GM20000 (cell line): ENCODE results near the gene CHD6.

Experiments used
- DNase-seq: peaks from one replicate; pipeline ENCODE4 v3.0.0; 2012; ENCODE audit warnings: low spot score
- TF ChIP-seq, protein P1 (sequence below): IDR thresholded peaks from 2 replicates; pipeline ENCODE4 v1.5.1; 2012; ENCODE audit warnings: mild to moderate bottlenecking, control low read depth; ENCODE audit errors: extremely low read depth, missing control alignments

The CHD6 gene

DNA sequence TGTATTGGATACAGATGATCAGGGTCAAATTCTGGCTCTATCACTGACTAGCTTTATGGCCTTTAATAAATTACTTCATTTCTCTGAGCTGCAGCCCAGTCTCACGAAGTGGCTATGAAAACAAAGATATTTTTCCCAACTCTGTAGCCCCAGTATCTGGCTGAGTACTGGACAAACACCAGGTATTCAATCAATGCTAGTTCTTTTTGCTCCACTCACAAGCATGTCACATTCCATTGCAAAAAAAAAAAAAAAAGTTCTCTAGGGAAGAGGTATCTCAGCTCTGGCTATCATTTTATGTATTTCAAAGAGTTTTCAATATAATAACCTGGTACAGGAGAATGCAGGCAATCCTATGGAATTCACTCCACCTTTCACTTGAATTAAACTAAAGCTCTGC, 3.1 kb downstream of the CHD6 start:
- no peak for DNase-seq
- TF ChIP-seq, protein P1, sequence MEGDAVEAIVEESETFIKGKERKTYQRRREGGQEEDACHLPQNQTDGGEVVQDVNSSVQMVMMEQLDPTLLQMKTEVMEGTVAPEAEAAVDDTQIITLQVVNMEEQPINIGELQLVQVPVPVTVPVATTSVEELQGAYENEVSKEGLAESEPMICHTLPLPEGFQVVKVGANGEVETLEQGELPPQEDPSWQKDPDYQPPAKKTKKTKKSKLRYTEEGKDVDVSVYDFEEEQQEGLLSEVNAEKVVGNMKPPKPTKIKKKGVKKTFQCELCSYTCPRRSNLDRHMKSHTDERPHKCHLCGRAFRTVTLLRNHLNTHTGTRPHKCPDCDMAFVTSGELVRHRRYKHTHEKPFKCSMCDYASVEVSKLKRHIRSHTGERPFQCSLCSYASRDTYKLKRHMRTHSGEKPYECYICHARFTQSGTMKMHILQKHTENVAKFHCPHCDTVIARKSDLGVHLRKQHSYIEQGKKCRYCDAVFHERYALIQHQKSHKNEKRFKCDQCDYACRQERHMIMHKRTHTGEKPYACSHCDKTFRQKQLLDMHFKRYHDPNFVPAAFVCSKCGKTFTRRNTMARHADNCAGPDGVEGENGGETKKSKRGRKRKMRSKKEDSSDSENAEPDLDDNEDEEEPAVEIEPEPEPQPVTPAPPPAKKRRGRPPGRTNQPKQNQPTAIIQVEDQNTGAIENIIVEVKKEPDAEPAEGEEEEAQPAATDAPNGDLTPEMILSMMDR = no peak

DNA sequence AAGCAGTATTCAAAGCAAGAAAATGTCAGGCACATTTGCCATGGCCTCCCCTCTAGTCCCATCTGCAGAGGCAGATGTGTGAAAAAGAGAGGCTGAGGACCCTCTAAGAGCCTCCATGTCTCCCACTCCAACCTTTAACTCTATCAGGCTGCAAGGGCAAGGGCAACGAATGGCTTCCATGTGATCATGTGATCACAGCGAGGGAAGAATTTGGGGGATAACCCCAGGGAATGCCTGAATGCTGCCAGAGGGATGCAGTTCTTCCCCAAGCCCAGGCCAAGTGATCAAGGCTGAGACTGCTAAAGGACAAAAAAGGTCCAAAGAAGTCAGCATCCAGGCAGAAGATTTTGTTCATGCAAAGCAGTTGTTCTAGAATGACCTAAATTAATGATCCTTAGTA, 4.9 kb downstream of the CHD6 start:
- DNase-seq = no peak
- TF ChIP-seq, protein P1 = no peak

DNA sequence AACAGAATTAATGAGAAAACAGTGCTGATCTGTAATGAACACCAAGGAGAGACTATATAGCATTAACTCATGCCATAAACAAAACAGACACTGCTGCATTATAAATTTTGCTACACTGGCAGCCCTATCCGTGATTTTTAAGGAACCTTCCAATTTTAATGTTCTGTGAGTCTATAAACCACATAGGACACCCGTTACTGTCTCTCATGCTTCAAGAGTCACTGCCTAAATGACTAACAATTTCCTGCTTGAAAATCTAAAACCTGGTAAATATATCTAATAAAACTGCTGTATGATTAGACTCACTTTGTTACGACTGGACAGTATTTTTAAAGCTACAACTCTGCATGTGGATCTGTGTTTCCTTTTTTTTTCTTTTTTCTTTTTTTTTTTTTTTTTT, 8.7 kb downstream of the CHD6 start:
- DNase-seq = peak; percentile 22
- TF ChIP-seq, protein P1 = no peak

DNA sequence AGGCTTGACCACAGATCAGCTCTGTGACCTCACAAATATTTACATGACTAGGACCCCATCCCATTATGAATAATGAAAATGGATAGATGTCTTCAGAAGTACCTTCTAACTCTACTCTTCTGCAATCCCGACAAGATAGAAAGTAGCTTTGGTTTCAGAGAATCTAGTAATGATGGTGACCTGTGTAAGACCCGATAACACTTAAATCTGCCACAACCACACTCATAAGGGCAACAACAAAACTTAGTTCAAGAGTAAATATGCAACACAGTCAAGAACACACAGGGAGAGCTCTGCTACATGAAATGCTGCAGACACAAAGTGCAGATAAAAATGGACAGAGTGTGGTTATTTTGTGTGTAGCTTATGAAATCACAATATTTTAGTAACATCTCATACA, 9.6 kb downstream of the CHD6 start:
- TF ChIP-seq, protein P1 = no peak
- DNase-seq = no peak

DNA sequence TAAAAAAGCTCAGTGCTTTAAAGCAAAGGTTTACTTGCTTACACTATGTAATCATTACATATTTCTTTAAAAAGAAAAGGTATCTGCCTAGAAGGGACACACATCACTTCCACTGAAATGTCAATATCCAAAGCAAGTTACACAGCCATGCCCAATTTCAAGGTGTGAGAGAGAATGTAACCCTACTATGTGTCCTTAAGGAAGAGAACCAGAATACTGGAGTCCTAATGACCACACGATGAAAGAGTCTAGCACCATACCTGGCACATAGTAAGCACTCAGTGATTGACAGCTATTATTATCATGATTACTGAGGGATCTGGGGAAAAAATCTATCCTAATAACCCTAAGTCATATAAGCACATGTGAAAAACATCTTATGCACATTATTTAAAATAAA, 10.4 kb downstream of the CHD6 start:
- DNase-seq = no peak
- TF ChIP-seq, protein P1 = no peak

DNA sequence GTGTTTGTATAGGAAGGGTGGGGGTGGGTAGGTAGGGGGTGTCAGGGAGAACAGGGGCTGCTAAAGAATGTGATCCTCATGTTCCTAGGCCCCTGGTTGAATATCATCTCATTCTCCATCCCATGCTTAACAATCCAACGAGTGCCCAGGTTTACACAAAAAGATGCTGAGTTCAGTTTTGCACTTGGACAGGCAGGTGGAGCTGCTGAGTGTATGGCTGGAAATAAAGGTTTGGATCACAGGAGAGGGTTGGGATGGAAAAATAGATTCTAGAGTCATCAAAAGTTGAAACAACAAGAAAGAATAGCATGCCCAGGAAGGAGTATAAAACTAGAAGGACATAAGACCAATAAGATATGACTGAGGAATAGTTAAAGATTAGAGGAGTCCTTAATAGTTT, 14.2 kb downstream of the CHD6 start:
- TF ChIP-seq, protein P1 = no peak
- DNase-seq = no peak

DNA sequence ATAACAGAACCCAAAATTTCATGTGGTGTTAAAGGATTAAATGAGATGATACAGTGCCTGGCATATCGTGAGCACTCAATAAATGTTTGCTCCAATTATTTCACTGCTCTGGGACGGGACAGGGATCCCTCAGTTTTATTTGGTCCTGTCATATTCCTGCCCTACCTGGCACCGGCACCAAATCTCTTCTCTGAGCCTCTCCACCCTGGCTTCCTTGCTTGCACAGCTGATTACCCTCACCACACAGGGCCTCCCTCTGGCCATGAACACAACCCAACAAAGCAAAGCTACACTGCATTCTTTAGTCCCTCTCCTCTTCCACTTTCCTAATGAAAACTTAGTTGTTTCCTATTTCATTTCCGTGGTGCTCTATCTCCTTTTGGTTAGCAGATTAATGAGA, 16.4 kb downstream of the CHD6 start:
- TF ChIP-seq, protein P1 = no peak
- no peak for DNase-seq
